ENCODE measurements around the gene TTLL11.

TTLL11 gene

DNA sequence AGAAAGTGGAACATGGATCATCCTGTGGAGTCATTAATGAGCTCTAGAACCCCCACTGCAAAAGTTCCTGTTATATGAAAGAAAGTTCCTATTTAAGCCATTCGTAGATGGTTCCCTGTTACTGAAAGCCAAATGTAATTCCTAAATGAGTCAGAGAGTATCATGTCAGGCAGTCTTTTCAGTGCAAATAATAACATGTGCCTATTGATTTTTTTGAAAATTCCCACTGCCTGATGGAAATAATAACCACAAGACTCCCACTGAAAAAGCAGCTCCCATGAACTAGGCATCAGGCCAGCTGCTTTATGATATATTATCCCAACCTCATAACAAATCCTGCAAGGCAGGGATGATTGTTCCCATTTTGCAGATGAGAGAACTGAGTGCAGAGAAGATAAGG, 224.5 kb downstream of the TTLL11 start:
- no peak for DNase-seq (ENCODE audit: low spot score in 2 of 2)
- H3K4me1 Mint-ChIP-seq: no peaks in the 10 kb centered on the region
- H3K36me3 Mint-ChIP-seq: no peaks in the 10 kb centered on the region
- H3K4me3 Mint-ChIP-seq: no peak overlapping the region
- H3K9me3 Mint-ChIP-seq: no peaks in the 10 kb centered on the region
- H3K27ac Mint-ChIP-seq: no peak overlapping the region
- ATAC-seq: no peak

DNA sequence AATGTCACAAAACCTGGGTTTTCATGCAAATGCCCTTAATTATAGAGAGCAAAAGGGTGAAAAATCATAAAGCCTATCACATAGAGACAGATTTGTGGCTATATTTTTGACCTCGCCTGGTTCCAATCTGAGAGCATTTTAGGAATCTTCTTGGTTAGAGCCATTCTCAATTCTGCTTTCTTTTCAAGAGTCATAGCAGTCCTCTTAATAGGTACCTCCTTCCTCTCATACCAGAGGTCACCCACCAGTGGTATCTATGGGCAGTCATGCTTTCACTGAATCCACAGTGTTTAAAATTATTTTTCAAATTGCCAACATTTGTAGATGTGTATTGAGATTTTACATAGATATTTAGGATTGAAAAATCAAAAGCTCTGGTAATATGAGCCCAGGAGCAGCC, 226.2 kb downstream of the TTLL11 start:
- Mint-ChIP-seq H3K36me3 (no peaks in the 10 kb centered on the region), H3K27ac (no peak overlapping the region), H3K4me3 (no peak overlapping the region), H3K9me3 (no peaks in the 10 kb centered on the region), H3K4me1 (no peaks in the 10 kb centered on the region)
- DNase-seq (ENCODE audit: low spot score in 2 of 2): no peak
- ATAC-seq: no peak

DNA sequence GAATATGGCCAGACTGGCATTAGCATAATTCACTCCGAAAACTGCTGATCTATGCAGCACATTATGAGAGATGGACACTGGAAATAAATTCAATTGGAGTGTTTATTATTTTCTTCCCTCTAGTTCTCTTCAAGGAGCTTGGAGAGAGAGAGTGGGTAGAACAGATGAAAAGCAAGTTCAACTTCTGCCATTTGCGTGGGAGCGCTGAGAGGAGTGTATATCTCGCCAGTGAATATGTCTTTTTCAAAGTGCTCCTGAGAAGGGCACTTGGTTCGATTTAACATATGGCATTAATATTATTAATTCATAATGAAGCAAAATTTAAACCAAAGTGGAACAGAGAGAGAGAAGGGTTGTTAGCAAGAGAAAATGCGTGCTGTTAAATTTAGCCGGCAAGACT, 227.2 kb downstream of the TTLL11 start:
- no peaks in the 10 kb centered on the region for H3K4me1 Mint-ChIP-seq

DNA sequence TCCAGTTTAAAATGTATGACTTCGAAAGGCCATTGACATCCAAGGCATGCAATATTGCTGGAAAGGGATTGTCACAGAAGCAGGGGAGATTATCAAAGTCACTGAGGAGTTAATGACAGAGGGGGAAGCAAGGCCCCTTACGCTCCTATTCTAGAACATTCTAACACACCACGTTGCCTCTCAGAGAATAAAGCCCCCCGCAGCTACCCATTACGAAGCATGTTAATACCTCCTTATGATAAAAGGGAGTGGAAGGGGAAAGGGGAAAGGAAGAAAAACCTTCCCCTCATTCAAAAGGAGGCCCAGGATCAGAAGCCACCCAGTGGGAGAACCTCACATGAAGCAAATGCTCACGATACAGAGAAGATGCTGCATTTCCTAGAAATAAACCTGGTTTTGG, 228.0 kb downstream of the TTLL11 start:
- DNase-seq (ENCODE audit: low spot score in 2 of 2) (no peak), ATAC-seq (no peak)
- Mint-ChIP-seq H3K36me3 (no peaks in the 10 kb centered on the region), H3K4me3 (no peak overlapping the region), H3K4me1 (no peaks in the 10 kb centered on the region), H3K9me3 (no peaks in the 10 kb centered on the region), H3K27ac (no peak overlapping the region)

More for the DNA sequence above, 227.2 kb downstream of the TTLL11 start:
- Mint-ChIP-seq H3K9me3 (no peaks in the 10 kb centered on the region), H3K4me3 (no peak overlapping the region), H3K27ac (no peak overlapping the region), H3K36me3 (no peaks in the 10 kb centered on the region)
- ATAC-seq (no peak), DNase-seq (ENCODE audit: low spot score in 2 of 2) (no peak)

DNA sequence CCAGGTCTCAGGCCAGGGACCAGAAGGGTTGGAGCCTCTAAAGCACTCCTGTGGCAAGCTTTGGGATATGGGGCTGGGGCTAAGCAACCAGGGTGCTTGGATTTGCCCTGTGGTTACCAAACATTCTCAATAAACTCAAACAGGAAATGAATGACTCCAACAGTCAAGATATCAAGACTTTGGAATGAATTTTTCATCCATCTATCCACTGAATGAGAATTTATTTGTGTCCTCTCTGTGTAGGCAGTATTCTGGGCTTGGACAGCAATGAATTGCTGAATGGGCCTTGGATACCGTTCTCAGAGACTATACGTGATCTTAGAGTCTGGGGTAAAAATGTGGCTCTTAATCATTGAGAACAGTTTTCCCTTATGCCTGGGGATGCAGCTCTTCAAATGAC, 229.2 kb downstream of the TTLL11 start:
- Mint-ChIP-seq H3K36me3 (no peaks in the 10 kb centered on the region), H3K27ac (no peak overlapping the region), H3K9me3 (no peaks in the 10 kb centered on the region), H3K4me1 (no peaks in the 10 kb centered on the region), H3K4me3 (no peak overlapping the region)
- no peak for ATAC-seq
- no peak for DNase-seq (ENCODE audit: low spot score in 2 of 2)

DNA sequence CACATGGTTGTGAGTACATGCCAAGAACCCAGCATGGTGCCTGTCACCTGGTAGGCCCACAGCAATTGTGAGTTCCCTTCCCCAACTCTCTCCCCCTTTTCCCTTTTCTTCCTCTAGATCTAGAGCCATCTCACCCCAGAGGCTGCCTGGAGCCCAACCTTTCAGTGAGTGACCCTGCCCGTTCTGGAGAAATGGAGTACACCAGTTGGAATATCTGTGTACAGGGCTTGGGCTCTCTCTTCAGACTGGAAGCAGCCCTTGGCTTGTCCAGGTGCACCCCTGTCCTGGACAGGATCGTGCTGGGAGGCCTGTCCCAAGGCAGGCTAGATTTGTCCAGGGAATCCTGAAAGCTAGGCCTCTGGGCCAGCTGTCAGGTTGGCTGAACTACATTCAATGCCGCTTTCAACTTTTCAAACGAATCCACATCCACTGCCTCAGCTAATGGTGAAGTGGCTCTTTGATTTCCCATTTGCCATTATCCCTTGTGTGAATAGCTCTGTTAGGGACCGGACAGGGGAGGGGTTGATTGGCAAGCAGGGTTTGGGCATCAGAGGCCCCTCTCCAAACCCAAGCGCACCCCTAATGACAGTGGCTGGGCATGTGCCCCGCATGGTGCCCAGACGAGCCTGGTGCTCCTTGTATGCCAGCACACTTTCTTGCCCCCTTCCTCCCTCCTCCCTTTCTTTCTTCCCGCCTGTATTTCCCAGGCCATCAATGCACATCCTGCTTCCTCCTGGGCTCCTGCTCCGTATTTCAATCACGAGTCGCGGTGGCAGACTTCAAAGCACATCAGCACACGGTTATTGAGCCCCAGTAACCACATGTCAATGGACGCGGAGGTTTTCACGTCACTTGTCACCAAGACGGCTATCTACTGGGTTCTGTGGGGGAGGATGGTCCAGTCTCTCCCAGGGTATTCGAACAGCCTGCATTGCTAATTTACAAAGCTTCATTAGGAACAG, 230.5 kb downstream of the TTLL11 start:
- DNase-seq (ENCODE audit: low spot score in 2 of 2): no peak
- H3K4me1 Mint-ChIP-seq: no peaks in the 10 kb centered on the region
- H3K4me3 Mint-ChIP-seq: no peak overlapping the region
- H3K27ac Mint-ChIP-seq: no peak overlapping the region
- H3K9me3 Mint-ChIP-seq: no peaks in the 10 kb centered on the region
- no peaks in the 10 kb centered on the region for H3K36me3 Mint-ChIP-seq
- ATAC-seq: no peak

DNA sequence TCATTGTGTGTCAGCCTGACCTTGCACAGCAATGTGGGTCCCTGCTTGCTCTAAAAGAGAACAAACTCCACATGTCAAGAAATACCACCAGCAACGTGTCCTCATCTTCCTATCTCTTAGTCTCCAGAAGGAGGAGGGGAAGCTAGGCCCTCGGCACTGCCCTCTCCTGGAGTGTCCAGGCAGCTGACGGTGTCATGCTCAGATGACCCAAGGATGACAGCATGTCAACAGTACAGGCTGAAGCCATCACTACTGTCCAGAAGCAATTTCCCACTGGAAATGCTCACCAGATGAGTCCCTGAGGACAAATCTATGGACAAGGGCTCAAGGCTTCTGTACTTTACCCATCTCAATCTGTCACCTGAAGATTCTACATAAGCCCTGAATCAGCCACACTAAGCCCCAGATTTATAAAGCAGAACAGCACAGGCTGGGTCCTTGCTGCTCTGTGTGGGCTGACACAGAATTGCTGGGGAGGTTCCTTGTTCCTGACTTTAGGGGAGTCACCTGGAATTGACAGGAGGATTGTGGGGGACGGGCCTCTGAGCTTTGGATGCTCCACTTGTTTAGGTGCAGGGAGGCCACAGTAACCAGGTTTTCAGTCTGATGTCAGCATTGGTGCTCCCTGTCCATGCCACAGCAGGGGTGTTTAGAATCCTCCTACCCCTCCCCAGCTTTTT, 231.5 kb downstream of the TTLL11 start:
- Mint-ChIP-seq H3K9me3 (no peaks in the 10 kb centered on the region), H3K4me3 (no peak overlapping the region), H3K36me3 (no peaks in the 10 kb centered on the region), H3K27ac (no peak overlapping the region), H3K4me1 (no peaks in the 10 kb centered on the region)
- no peak for DNase-seq (ENCODE audit: low spot score in 2 of 2)
- ATAC-seq: no peak

DNA sequence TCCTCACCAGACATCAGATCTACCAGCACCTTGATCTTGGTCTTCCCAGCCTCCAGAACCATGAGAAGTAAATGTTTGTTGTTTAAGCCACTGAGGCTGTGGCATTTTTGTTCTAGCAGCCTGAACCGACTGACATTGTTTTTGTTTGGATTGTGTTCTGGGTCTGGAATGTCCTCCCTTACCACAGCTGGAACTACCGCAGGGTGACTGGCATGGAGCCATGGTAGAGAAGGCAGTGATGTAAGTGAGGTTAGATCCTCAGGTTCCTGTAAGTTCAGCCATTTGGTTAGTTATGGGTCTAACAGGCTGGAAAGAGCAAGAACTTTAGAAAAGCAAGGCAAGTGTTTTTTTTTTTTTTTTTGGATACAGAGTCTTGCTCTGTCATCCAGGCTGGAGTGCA, 232.4 kb downstream of the TTLL11 start:
- DNase-seq (ENCODE audit: low spot score in 2 of 2) (no peak), ATAC-seq (no peak)
- no peaks in the 10 kb centered on the region for H3K36me3 Mint-ChIP-seq
- H3K9me3 Mint-ChIP-seq: no peaks in the 10 kb centered on the region
- H3K4me1 Mint-ChIP-seq: no peaks in the 10 kb centered on the region
- H3K4me3 Mint-ChIP-seq: no peak overlapping the region
- peak overlapping the region; percentile 43 for H3K27ac Mint-ChIP-seq

DNA sequence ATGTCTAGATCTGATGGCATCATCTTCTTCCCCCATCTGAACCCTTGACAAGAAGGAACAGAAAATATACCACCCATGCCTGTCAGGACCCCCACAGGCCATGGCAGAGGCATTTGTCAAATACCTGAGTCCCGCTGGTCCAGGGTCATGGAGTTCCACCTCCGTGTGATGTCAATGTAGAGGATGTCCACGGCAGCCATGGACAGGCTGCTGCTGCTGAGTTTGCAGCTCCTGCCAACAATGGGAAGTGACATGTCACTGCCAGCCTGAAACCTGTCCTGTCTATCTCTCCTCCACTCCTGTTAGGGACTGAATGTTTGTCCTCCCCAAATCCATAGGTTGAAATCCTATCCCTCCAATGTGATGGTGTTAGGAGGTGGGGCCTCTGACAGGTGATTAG, 232.9 kb downstream of the TTLL11 start:
- H3K4me3 Mint-ChIP-seq: no peak overlapping the region
- H3K27ac Mint-ChIP-seq: peak overlapping the region; percentile 43
- no peaks in the 10 kb centered on the region for H3K4me1 Mint-ChIP-seq
- no peaks in the 10 kb centered on the region for H3K36me3 Mint-ChIP-seq
- DNase-seq (ENCODE audit: low spot score in 2 of 2) (no peak), ATAC-seq (no peak)
- H3K9me3 Mint-ChIP-seq: no peaks in the 10 kb centered on the region

DNA sequence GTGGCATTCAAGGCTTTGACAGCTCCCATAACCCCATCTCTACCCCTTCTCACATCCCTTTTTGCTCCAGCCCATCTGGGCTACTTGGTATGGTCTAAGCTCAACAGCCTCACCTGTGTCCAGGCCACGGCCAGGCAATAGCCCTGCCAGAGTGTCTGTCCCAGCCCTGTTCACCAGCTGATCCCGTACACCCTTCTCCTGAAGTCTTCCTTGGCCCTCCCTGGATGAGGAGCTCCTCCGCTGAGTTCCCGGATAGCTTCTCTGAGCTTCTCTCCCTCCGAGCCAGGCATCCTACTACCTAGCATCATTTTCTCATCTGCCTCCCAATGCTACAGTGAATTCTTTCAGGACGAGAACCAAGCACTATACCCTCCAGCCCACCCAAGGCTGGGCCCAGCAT, 233.5 kb downstream of the TTLL11 start:
- H3K27ac Mint-ChIP-seq: no peak overlapping the region
- no peaks in the 10 kb centered on the region for H3K36me3 Mint-ChIP-seq
- H3K9me3 Mint-ChIP-seq: no peaks in the 10 kb centered on the region
- DNase-seq (ENCODE audit: low spot score in 2 of 2) (no peak), ATAC-seq (no peak)
- no peaks in the 10 kb centered on the region for H3K4me1 Mint-ChIP-seq
- H3K4me3 Mint-ChIP-seq: no peak overlapping the region

DNA sequence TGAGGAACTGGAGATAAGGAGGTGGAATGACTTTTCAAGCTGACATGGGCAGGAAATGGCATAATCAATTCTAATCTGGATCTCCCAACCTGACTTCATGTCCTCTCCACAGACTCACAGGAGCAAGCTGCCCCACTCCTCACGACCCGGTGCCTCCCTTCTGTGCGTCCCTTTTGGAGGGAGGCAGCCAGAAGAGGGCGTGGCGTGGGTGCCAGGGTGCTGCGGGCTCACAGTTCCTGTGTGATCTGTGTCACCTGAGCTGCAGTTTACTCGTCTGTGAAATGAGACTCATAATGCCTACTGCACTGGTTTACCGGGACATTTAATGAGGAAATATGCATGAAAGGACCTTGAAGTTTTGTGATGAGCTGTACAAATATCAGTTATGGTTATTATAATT, 234.3 kb downstream of the TTLL11 start:
- no peak for DNase-seq (ENCODE audit: low spot score in 2 of 2)
- no peak overlapping the region for H3K27ac Mint-ChIP-seq
- no peak for ATAC-seq
- no peaks in the 10 kb centered on the region for H3K4me1 Mint-ChIP-seq
- H3K4me3 Mint-ChIP-seq: no peak overlapping the region
- no peaks in the 10 kb centered on the region for H3K36me3 Mint-ChIP-seq
- no peaks in the 10 kb centered on the region for H3K9me3 Mint-ChIP-seq

DNA sequence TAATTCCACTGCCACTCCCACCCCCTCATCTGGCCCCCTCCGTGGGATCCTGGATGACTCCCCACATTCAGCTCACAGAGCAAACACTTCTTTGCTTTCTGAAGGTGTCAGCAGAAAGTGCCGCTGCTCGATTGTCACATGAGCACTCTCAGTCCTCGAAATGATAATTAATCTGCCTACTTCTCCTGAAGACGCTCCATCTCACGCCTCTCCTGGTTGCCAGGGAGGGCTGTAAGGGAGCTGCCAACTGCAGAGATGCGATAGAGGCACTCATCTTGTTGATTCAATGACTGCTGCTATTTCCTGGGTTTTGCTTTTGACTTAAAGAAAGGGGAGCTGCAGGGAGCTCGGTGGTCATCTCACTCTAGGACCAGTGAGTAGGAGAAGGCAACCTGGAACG, 235.2 kb downstream of the TTLL11 start:
- peak overlapping the region; percentile 60 for H3K27ac Mint-ChIP-seq
- no peaks in the 10 kb centered on the region for H3K9me3 Mint-ChIP-seq
- no peaks in the 10 kb centered on the region for H3K4me1 Mint-ChIP-seq
- no peaks in the 10 kb centered on the region for H3K36me3 Mint-ChIP-seq
- DNase-seq (ENCODE audit: low spot score in 2 of 2): no peak
- no peak overlapping the region for H3K4me3 Mint-ChIP-seq
- ATAC-seq: no peak

DNA sequence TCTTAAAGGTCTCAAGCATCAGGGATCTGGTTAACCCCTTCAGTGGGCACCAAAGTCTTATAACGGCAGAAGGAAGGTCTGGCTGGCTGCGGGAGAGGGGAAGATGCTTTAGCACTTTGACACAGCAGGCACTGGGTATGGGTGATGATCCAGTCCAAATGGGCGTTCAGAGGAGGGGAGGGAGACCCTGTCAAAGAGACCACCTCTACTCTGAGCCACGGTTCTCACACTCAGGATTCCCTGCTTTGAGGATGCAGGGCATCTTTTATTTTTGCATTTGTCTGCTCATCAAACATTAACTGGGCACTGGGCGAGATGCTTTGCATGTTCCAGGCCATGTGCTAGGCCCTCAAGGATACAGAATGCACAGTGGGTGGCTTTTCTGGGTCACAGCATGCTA, 237.6 kb downstream of the TTLL11 start:
- no peak overlapping the region for H3K27ac Mint-ChIP-seq
- H3K4me3 Mint-ChIP-seq: no peak overlapping the region
- H3K36me3 Mint-ChIP-seq: no peaks in the 10 kb centered on the region
- H3K9me3 Mint-ChIP-seq: no peaks in the 10 kb centered on the region
- no peaks in the 10 kb centered on the region for H3K4me1 Mint-ChIP-seq
- DNase-seq (ENCODE audit: low spot score in 2 of 2) (no peak), ATAC-seq (no peak)

DNA sequence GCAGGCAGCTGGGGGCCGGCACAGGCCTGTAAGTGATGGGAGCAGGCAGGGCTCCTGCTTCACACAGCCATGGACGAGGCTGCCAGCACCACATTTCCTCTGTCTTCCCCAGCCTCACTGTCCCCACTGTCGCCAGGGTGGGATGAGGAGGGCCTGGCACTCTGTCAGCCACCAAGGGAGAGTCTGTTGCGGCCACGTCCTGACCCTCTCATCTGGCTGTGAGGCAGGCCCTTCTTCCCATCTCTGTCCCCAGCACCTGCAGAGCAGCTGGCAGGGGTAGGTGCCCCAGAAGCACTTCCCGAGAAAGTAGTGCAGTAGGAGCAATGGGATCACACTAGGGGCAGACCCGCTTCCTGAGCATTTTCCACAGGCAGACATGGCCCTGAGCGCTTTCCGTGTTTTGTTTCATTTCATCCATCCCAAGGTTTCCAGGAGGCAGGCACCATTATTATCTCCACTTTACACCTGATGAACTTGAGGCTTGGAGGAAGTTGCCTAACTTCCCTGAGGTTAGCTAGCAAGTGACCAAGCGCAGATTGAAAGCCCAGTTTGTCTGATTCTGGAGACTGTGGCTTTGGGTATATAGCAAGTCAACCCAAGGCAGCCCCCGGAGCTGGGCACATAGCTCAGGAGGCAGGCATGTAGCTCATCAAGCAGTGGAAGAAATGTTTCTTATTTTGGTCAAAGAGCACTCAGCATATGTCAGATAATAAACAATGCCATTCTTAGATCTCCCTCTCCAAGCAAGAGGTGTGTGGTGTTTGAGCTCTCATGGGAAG, 239.3 kb downstream of the TTLL11 start:
- Mint-ChIP-seq H3K9me3 (peaks cover 4% of the 10 kb centered on the region), H3K27ac (no peak overlapping the region), H3K4me1 (no peaks in the 10 kb centered on the region), H3K36me3 (no peaks in the 10 kb centered on the region), H3K4me3 (no peak overlapping the region)
- ATAC-seq: peak; percentile 8
- DNase-seq (ENCODE audit: low spot score in 2 of 2): no peak

Measured in stimulated activated effector memory CD8-positive, alpha-beta T cell treated with anti-CD3 and anti-CD28 coated beads, Interleukin-12 subunit alpha, Interleukin-12 subunit beta, amount 100 ng/mL, for 72 hours (primary cell).